A673 (cell line): ENCODE measurements around the gene SLC22A7.

Experiments
- EZH2 ChIP-seq: fragments of 200-600 bp; sonication (generic); IDR thresholded peaks from 2 replicates; pipeline ENCODE4 v1.6.1; 2017; ENCODE audit warnings: borderline replicate concordance, low read depth, mild to moderate bottlenecking, mixed read lengths, antibody characterized with exemption, low read length; ENCODE audit not compliant: poor library complexity, severe bottlenecking
- TF ChIP-seq, protein P1 (sequence below): fragments of 300-800, 200-600 bp; sonication (generic); conservative IDR thresholded peaks from 2 replicates; pipeline ENCODE4 v1.5.1; 2017; ENCODE audit warnings: low read depth, mild to moderate bottlenecking, antibody characterized with exemption, low read length, moderate library complexity, mixed read lengths

DNA sequence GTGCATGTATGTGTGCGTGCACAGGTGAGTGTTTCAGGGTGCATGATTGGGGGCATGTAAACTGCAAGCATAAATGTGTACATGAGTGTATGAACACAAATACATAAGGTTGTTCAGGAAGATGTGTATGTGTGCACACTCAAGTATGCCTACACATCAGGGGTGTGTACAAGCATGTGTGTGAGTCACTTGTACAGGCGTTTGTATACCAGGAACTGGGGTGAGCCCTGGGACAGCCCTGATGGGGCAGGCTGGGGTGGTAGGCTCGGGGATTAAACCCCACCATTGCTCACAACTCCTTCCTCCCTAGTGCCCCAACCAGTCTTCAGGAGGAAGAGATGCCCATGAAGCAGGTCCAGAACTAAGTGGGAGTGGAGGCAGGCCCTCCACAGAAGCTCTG lies 6.3 kb downstream of the SLC22A7 start:
- TF ChIP-seq, protein P1, sequence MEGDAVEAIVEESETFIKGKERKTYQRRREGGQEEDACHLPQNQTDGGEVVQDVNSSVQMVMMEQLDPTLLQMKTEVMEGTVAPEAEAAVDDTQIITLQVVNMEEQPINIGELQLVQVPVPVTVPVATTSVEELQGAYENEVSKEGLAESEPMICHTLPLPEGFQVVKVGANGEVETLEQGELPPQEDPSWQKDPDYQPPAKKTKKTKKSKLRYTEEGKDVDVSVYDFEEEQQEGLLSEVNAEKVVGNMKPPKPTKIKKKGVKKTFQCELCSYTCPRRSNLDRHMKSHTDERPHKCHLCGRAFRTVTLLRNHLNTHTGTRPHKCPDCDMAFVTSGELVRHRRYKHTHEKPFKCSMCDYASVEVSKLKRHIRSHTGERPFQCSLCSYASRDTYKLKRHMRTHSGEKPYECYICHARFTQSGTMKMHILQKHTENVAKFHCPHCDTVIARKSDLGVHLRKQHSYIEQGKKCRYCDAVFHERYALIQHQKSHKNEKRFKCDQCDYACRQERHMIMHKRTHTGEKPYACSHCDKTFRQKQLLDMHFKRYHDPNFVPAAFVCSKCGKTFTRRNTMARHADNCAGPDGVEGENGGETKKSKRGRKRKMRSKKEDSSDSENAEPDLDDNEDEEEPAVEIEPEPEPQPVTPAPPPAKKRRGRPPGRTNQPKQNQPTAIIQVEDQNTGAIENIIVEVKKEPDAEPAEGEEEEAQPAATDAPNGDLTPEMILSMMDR: no peak
- TF ChIP-seq EZH2: no peak
